Measurements from ENCODE around the gene RAB11FIP2.

DNA sequence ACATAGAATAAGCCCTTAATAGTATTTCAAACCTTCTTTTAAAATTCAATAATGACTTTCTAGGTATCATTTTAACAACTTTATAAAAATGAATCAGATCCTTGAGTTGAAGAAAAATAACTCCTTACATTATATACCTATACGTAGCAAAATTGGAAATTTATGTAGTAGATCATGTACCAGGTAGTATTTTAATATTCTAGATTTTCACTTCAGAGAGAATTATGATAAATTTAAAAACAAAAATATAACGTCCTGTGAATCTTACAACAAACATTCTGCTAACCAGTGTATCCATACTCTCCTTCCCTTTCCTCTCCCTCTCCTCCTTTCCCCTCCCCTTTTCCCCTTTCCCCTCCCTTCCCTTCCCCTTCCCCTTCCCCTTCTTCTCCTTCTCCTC, 6.1 kb upstream of the RAB11FIP2 start:
- TF ChIP-seq, protein P1, sequence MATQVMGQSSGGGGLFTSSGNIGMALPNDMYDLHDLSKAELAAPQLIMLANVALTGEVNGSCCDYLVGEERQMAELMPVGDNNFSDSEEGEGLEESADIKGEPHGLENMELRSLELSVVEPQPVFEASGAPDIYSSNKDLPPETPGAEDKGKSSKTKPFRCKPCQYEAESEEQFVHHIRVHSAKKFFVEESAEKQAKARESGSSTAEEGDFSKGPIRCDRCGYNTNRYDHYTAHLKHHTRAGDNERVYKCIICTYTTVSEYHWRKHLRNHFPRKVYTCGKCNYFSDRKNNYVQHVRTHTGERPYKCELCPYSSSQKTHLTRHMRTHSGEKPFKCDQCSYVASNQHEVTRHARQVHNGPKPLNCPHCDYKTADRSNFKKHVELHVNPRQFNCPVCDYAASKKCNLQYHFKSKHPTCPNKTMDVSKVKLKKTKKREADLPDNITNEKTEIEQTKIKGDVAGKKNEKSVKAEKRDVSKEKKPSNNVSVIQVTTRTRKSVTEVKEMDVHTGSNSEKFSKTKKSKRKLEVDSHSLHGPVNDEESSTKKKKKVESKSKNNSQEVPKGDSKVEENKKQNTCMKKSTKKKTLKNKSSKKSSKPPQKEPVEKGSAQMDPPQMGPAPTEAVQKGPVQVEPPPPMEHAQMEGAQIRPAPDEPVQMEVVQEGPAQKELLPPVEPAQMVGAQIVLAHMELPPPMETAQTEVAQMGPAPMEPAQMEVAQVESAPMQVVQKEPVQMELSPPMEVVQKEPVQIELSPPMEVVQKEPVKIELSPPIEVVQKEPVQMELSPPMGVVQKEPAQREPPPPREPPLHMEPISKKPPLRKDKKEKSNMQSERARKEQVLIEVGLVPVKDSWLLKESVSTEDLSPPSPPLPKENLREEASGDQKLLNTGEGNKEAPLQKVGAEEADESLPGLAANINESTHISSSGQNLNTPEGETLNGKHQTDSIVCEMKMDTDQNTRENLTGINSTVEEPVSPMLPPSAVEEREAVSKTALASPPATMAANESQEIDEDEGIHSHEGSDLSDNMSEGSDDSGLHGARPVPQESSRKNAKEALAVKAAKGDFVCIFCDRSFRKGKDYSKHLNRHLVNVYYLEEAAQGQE (IDR thresholded peaks at IDR 0.05; ENCODE audit: insufficient read depth in 1 of 2, low read depth in 2 of 2, low read length in 2 of 2): no peak
- TF ChIP-seq TAF1 (IDR thresholded peaks at IDR 0.05; ENCODE audit: borderline replicate concordance, insufficient read depth, low read length): no peak
- no peak for TF ChIP-seq POLR2AphosphoS5 (IDR thresholded peaks at IDR 0.05; ENCODE audit: low read depth, low read length)
- no peak for TF ChIP-seq SIN3A (IDR thresholded peaks at IDR 0.05; ENCODE audit: borderline replicate concordance, insufficient read depth, low read length)
